HepG2 (cell line): ENCODE measurements around the gene HSD11B2. TPM values are rescaled to one million over a fixed set of nuclear protein-coding genes. Genes with fewer than 3 reads are reported as not detected.

Experiments
- ATAC-seq: fragments of 200-7000 bp; cut with Tn5 transposase; 3 replicates; pipeline ENCODE4 v1.9.1; 2020; ENCODE audit warnings: mild to moderate bottlenecking, moderate library complexity
- BruUV-seq: library from RNA; stranded (reverse); fragments of 400-500 nt; replicated peaks from 2 replicates; lab custom pipeline; 2021; lab: Mats Ljungman, UMichigan
- CTCF ChIA-PET: fragments of 300-600 bp; formaldehyde crosslinking; extraction: SDS; loops from one replicate; lab custom pipeline; 2021; ENCODE audit warnings: low total read pairs, inconsistent platforms, low intra/inter-chr PET ratio; lab: Yijun Ruan, JAX
- POLR2A ChIA-PET: fragments of 350-600 bp; sonication (Branson Sonifier 250); formaldehyde crosslinking; loops from one replicate; lab custom pipeline; 2020; ENCODE audit warnings: antibody characterized with exemption, inconsistent platforms; lab: Yijun Ruan, JAX
- DNase-seq: peaks from one replicate; pipeline ENCODE4 v3.0.0-alpha.2; 2015; ENCODE audit warnings: low spot score
- FAIRE-seq: peaks from 3 replicates; lab custom pipeline; 2011; peaks lifted over from hg19 to GRCh38; lab: Jason Lieb, UNC
- H2AFZ ChIP-seq: one replicate; pipeline ENCODE4 v1.6.1; 2011; ENCODE audit warnings: low read length, inconsistent platforms
- H3K27ac ChIP-seq: fragments of 300-600 bp; 3 replicates; pipeline ENCODE4 v1.8.0; 2011; ENCODE audit warnings: mixed run types, mild to moderate bottlenecking, mixed read lengths, low read length, inconsistent platforms; ENCODE audit not compliant: insufficient read depth; ENCODE audit errors: extremely low read length
- H3K27me3 ChIP-seq, 2 experiments: fragments of 200-600 bp in 1 of 2; 2 replicates in 1 of 2; 3 replicates in 1 of 2; pipeline versions ENCODE4 v1.6.0 to v1.8.0; 2011; ENCODE audit warnings: low read length in 2 of 2, mild to moderate bottlenecking in 2 of 2, moderate library complexity in 2 of 2, inconsistent platforms in 1 of 2; ENCODE audit not compliant: insufficient read depth in 2 of 2, control insufficient read depth in 1 of 2
- H3K36me3 ChIP-seq, 2 experiments: fragments of 200-600 bp in 1 of 2; replicated peaks in 1 of 2; 2 replicates in 1 of 2; 3 replicates in 1 of 2; pipeline versions ENCODE4 v1.5.1 to v1.8.0; 2011; ENCODE audit warnings: low read length in 2 of 2, inconsistent platforms in 1 of 2; ENCODE audit not compliant: insufficient read depth in 2 of 2, control insufficient read depth in 1 of 2
- H3K4me1 ChIP-seq: 2 replicates; pipeline ENCODE4 v1.5.1; 2012; ENCODE audit warnings: low read length, inconsistent platforms; ENCODE audit not compliant: insufficient read depth
- H3K4me2 ChIP-seq: 2 replicates; pipeline ENCODE4 v1.6.0; 2011; ENCODE audit warnings: low read depth, low read length, inconsistent platforms
- H3K4me3 ChIP-seq, 3 experiments: fragments of 200-600 bp in 1 of 3; sonication (generic), shearing (Covaris generic) in 1 of 3; replicated peaks in 1 of 3; 2 replicates each; pipeline ENCODE4 v1.5.1; 2011 to 2016; ENCODE audit warnings: low read length in 3 of 3, inconsistent platforms in 2 of 3, low read depth in 2 of 3, mild to moderate bottlenecking in 2 of 3, control low read depth in 1 of 3, mixed read lengths in 1 of 3; ENCODE audit not compliant: insufficient read depth in 1 of 3
- H3K79me2 ChIP-seq: one replicate; pipeline ENCODE4 v1.6.1; 2011; ENCODE audit warnings: low read length, inconsistent platforms; ENCODE audit not compliant: insufficient read depth
- H3K9ac ChIP-seq: 2 replicates; pipeline ENCODE4 v1.6.0; 2011; ENCODE audit warnings: mild to moderate bottlenecking, low read depth, low read length, inconsistent platforms; ENCODE audit not compliant: insufficient read depth
- H3K9me3 ChIP-seq: 2 replicates; pipeline ENCODE4 v1.5.1; 2012; ENCODE audit warnings: mild to moderate bottlenecking, low read length
- H4K20me1 ChIP-seq: 2 replicates; pipeline ENCODE4 v1.6.0; 2011; ENCODE audit warnings: inconsistent platforms, mild to moderate bottlenecking, low read length, moderate library complexity; ENCODE audit not compliant: insufficient read depth
- KLF11 ChIP-seq: IDR thresholded peaks from 2 replicates; pipeline ENCODE4 v1.6.1; 2016; ENCODE audit warnings: missing compliant biosample characterization
- POGZ ChIP-seq: sonication (generic); formaldehyde crosslinking; IDR thresholded peaks from 2 replicates; pipeline ENCODE4 v1.4.0; 2020; ENCODE audit warnings: mild to moderate bottlenecking, missing genetic modification reagents
- ZBTB7B ChIP-seq: sonication (generic); formaldehyde crosslinking; IDR thresholded peaks from 2 replicates; pipeline ENCODE4 v1.4.0; 2020; ENCODE audit warnings: missing genetic modification reagents
- ZFP62 ChIP-seq: sonication (generic); formaldehyde crosslinking; IDR thresholded peaks from 2 replicates; pipeline ENCODE4 v1.4.0; 2020; ENCODE audit warnings: missing genetic modification reagents
- WGBS: methylation state at CpG from one replicate; pipeline ENCODE4 v1.1.6; 2017; ENCODE audit warnings: low lambda C conversion rate; 5-methylcytosine and 5-hydroxymethylcytosine counted together
- in situ Hi-C: cut with HindIII; loops from 2 replicates; pipeline ENCODE4 v1.10.0; 2017; ENCODE audit warnings: low pct_unique_long_range_greater_than_20kb; ENCODE audit not compliant: extremely low pct_ligation_motif_present
- intact Hi-C: fragments of 100-400 bp; cut with micrococcal nuclease; formaldehyde crosslinking; loops from one replicate; pipeline ENCODE4 v1.10.0; 2022; ENCODE audit not compliant: unreplicated experiment
- polyA plus RNA-seq, 8 experiments: library from polyadenylated mRNA; depleted of rRNA in 3 of 8; stranded (reverse) in 7 of 8; unstranded in 1 of 8; fragments of >200 nt; fragmentation: Illumina TruSeq in 4 of 8; extraction: Trizol in 4 of 8; gene quantifications; 2 replicates each; pipeline versions ENCODE4 v1.2.1 to v1.2.3, GENCODE V29; 2011 to 2016; ENCODE audit warnings: low read depth in 4 of 8, missing spikeins in 1 of 8, mixed read lengths in 1 of 8; ENCODE audit not compliant: insufficient read depth in 1 of 8
- total RNA-seq, 5 experiments: library from RNA; depleted of rRNA; stranded (reverse); fragments of >200 nt; fragmentation: Illumina TruSeq; extraction: Trizol; gene quantifications; 2 replicates each; pipeline ENCODE4 v1.2.3, GENCODE V29; 2016; ENCODE audit warnings: low read depth in 1 of 5

The HSD11B2 gene
- total and polyA plus RNA-seq, 2 of the 13 experiments (the other 11 are each of a cell fraction or from before 2014, with no cell fraction given), result 8.9 to 13.6 TPM

DNA sequence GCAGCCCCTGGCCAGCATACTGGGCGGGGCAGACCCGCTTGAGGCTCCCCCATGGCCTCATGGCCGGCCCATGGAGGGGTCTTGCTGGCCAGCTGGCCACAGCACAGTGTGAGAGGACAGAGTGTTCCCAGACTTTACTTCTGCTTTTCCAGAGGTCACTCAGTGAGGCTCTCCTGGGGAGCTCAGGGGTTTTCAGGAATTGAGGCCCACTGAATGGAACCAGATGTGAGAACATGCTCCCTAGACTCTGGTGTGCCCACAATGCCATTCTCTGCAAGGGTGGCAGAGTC, 28.9 kb downstream of the HSD11B2 start:
- BruUV-seq, result no TSS peak
- no peaks in the 10 kb centered on the region for H3K9me3 ChIP-seq
- no peak overlapping the region for H2AFZ ChIP-seq
- no peak overlapping the region for H3K4me2 ChIP-seq
- H3K4me3 ChIP-seq, result no peak overlapping the region
- no peak overlapping the region for H3K9ac ChIP-seq
- TF ChIP-seq ZBTB7B (CRISPR knock-in tag) (0 out of 2 replicates have a peak, but pooled peaks have one; percentile 14), ZFP62 (no peak)
- no peak for DNase-seq
- no peaks in the 10 kb centered on the region for H3K79me2 ChIP-seq
- WGBS, result no CpG with 5 or more reads among the region's 3 CpGs
- H3K27ac ChIP-seq, result peak overlapping the region; percentile 56
- POLR2A ChIA-PET, result no interaction called here
- CTCF ChIA-PET, result no interaction called here
- in situ Hi-C loops (no loop called here), intact Hi-C loops (no loop called here)
- ATAC-seq, result peak; percentile 6
- H3K36me3 ChIP-seq, result peaks cover 4 to 13% of the 10 kb centered on the region in 2 experiments; a peak in 3 of 5 replicates
- no peaks in the 10 kb centered on the region; the same call in 1 of the 2 replicates for H4K20me1 ChIP-seq
- peaks cover 22% of the 10 kb centered on the region for H3K4me1 ChIP-seq
- no peak for FAIRE-seq
- H3K27me3 ChIP-seq, result no peaks in the 10 kb centered on the region

DNA sequence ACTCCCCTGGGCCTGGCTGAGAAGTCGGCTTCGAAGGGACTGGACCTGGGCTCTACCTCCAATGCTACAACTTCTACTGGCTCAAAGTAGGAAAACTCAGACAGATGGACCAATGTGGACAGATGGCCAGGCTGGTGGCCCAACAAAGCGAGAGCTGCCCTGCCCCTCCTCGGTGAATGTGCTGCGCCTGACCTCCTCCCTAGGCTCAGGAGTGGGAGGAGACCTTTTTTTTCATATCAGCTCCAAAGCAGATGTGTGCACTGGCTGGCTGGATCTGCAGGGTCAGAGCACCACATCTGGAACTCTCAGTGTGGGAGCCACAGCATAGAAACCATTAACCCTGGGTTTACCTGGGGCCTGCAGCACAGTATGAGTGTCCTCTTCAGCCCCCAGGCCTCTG, 29.2 kb downstream of the HSD11B2 start:
- 98% methylated on average over 5 of the region's 5 CpGs for WGBS
- peaks cover 22% of the 10 kb centered on the region for H3K4me1 ChIP-seq
- H3K4me3 ChIP-seq, result no peak overlapping the region
- no peak overlapping the region for H2AFZ ChIP-seq
- H3K9ac ChIP-seq, result no peak overlapping the region
- no peaks in the 10 kb centered on the region for H3K27me3 ChIP-seq
- intact Hi-C loops, result no loop called here
- peaks cover 4 to 13% of the 10 kb centered on the region in 2 experiments; a peak in 3 of 5 replicates for H3K36me3 ChIP-seq
- H3K79me2 ChIP-seq, result peaks cover 3% of the 10 kb centered on the region
- DNase-seq, result no peak
- BruUV-seq, result no TSS peak
- TF ChIP-seq KLF11, result no peak
- no peak for TF ChIP-seq POGZ
- FAIRE-seq, result no peak
- H4K20me1 ChIP-seq, result peaks cover under 1% of the 10 kb centered on the region; the same call in 1 of the 2 replicates
- no peak for ATAC-seq
- no peak overlapping the region for H3K27ac ChIP-seq
- no peak overlapping the region for H3K4me2 ChIP-seq
- ChIA-PET POLR2A (no interaction called here), CTCF (no interaction called here)
- in situ Hi-C loops, result no loop called here
- no peaks in the 10 kb centered on the region for H3K9me3 ChIP-seq
